OCI-LY1 (cell line): ENCODE measurements around the gene KCNK7.

ENCODE experiments used
- EZH2 ChIP-seq: fragments of 200-600 bp; sonication (generic), shearing (Covaris generic); IDR thresholded peaks from 2 replicates; pipeline ENCODE4 v1.8.0; 2017; ENCODE audit warnings: borderline replicate concordance, mixed run types, mild to moderate bottlenecking, antibody characterized with exemption, low read length, moderate library complexity, mixed read lengths
- TF ChIP-seq, protein P1 (sequence below): fragments of 200-600 bp; sonication (generic), shearing (Covaris generic); IDR thresholded peaks from 2 replicates; pipeline ENCODE4 v1.5.1; 2017; ENCODE audit warnings: mild to moderate bottlenecking, antibody characterized with exemption, low read length, moderate library complexity, mixed read lengths

DNA sequence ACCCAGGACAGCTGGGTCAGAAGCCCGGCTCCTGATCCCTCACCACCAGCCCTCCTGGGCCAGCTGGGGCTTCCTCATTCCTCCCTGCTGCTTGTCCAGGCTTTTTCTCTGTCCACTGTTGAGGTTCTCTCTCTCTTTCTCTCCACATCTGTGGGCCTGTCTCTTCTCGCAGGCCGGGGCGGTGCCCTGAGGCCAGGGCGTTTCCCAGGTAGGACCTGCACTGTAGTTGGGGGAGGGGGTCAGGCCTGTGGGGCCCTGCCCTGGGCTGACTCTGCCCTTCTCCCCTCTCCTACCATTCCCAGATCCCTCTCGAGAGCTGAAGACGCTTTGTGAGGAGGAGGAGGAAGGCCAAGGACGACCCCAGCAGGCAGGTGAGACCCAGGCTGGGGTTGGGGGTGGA, 14.8 kb downstream of the KCNK7 start:
- TF ChIP-seq, protein P1, sequence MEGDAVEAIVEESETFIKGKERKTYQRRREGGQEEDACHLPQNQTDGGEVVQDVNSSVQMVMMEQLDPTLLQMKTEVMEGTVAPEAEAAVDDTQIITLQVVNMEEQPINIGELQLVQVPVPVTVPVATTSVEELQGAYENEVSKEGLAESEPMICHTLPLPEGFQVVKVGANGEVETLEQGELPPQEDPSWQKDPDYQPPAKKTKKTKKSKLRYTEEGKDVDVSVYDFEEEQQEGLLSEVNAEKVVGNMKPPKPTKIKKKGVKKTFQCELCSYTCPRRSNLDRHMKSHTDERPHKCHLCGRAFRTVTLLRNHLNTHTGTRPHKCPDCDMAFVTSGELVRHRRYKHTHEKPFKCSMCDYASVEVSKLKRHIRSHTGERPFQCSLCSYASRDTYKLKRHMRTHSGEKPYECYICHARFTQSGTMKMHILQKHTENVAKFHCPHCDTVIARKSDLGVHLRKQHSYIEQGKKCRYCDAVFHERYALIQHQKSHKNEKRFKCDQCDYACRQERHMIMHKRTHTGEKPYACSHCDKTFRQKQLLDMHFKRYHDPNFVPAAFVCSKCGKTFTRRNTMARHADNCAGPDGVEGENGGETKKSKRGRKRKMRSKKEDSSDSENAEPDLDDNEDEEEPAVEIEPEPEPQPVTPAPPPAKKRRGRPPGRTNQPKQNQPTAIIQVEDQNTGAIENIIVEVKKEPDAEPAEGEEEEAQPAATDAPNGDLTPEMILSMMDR, result no peak
- no peak for TF ChIP-seq EZH2
